KMS-11 (cell line): ENCODE measurements around the gene LHX5.

ENCODE experiments used
- H2AFZ ChIP-seq: fragments of 200-600 bp; sonication (generic); 2 replicates; pipeline ENCODE4 v1.6.1; 2016; ENCODE audit warnings: antibody characterized with exemption, mixed run types, low read depth
- H3K27ac ChIP-seq: fragments of 200-600 bp; sonication (generic); 2 replicates; pipeline ENCODE4 v1.6.1; 2016; ENCODE audit warnings: mild to moderate bottlenecking, mixed run types
- H3K27me3 ChIP-seq: fragments of 200-600 bp; sonication (generic); 2 replicates; pipeline ENCODE4 v1.6.1; 2017; ENCODE audit warnings: mild to moderate bottlenecking, low read depth, mixed run types, moderate library complexity; ENCODE audit not compliant: insufficient read depth
- H3K36me3 ChIP-seq: fragments of 200-600 bp; sonication (generic); 2 replicates; pipeline ENCODE4 v1.6.1; 2017; ENCODE audit warnings: mild to moderate bottlenecking, mixed run types; ENCODE audit not compliant: insufficient read depth
- H3K4me1 ChIP-seq: fragments of 200-600 bp; sonication (generic); 2 replicates; pipeline ENCODE4 v1.6.1; 2016; ENCODE audit warnings: mild to moderate bottlenecking, low read depth, mixed run types; ENCODE audit not compliant: poor library complexity, severe bottlenecking
- H3K4me2 ChIP-seq: fragments of 200-600 bp; sonication (generic); 2 replicates; pipeline ENCODE4 v1.7.0; 2016; ENCODE audit warnings: mild to moderate bottlenecking, mixed run types
- H3K4me3 ChIP-seq: fragments of 200-600 bp; sonication (generic); IDR thresholded peaks from 2 replicates; pipeline ENCODE4 v1.6.1; 2017; ENCODE audit warnings: low read depth, low read length, mixed read lengths; ENCODE audit not compliant: insufficient read depth
- H3K79me2 ChIP-seq: fragments of 200-600 bp; sonication (generic); 2 replicates; pipeline ENCODE4 v1.6.1; 2016; ENCODE audit warnings: low read depth, mixed run types; ENCODE audit not compliant: insufficient read depth
- H3K9ac ChIP-seq: fragments of 200-600 bp; sonication (generic); 2 replicates; pipeline ENCODE4 v1.6.1; 2016; ENCODE audit warnings: mild to moderate bottlenecking, mixed run types
- H4K20me1 ChIP-seq: fragments of 200-600 bp; sonication (generic); 2 replicates; pipeline ENCODE4 v1.6.1; 2016; ENCODE audit warnings: mild to moderate bottlenecking, mixed run types; ENCODE audit not compliant: insufficient read depth
- TF ChIP-seq, protein P1 (sequence below): fragments of 200-600 bp; sonication (generic); conservative IDR thresholded peaks from 2 replicates; pipeline ENCODE4 v1.6.1; 2017; ENCODE audit warnings: low read depth, mild to moderate bottlenecking, antibody characterized with exemption, low read length, moderate library complexity, mixed read lengths

LHX5 gene

DNA sequence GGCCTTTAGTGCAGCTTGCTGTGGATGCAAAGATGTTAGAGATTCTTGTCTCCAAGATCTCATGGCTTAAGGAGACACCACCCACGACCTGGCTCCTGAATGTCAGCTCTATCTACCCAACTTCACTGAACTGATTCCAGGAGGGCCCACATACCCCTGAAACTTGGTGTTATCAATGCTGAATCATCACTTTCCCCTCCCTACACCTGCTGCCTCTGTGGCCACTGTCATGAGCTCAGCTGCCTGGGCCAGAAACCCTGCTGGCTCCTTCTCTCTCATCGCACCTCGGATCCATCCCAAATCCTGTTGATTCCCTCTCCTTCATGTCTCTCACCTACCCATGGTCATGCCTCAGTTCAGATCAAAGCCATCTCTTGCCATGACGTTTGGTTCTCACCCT lies 15.1 kb upstream of the LHX5 start:
- no peaks in the 10 kb centered on the region for H3K27me3 ChIP-seq
- no peaks in the 10 kb centered on the region for H3K4me1 ChIP-seq
- no peaks in the 10 kb centered on the region for H3K36me3 ChIP-seq
- no peak overlapping the region for H3K4me2 ChIP-seq
- H3K4me3 ChIP-seq = no peak overlapping the region
- H4K20me1 ChIP-seq = no peaks in the 10 kb centered on the region
- TF ChIP-seq, protein P1, sequence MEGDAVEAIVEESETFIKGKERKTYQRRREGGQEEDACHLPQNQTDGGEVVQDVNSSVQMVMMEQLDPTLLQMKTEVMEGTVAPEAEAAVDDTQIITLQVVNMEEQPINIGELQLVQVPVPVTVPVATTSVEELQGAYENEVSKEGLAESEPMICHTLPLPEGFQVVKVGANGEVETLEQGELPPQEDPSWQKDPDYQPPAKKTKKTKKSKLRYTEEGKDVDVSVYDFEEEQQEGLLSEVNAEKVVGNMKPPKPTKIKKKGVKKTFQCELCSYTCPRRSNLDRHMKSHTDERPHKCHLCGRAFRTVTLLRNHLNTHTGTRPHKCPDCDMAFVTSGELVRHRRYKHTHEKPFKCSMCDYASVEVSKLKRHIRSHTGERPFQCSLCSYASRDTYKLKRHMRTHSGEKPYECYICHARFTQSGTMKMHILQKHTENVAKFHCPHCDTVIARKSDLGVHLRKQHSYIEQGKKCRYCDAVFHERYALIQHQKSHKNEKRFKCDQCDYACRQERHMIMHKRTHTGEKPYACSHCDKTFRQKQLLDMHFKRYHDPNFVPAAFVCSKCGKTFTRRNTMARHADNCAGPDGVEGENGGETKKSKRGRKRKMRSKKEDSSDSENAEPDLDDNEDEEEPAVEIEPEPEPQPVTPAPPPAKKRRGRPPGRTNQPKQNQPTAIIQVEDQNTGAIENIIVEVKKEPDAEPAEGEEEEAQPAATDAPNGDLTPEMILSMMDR = no peak
- H3K79me2 ChIP-seq = no peaks in the 10 kb centered on the region
- H3K9ac ChIP-seq = no peak overlapping the region
- H3K27ac ChIP-seq = no peak overlapping the region
- no peak overlapping the region for H2AFZ ChIP-seq

DNA sequence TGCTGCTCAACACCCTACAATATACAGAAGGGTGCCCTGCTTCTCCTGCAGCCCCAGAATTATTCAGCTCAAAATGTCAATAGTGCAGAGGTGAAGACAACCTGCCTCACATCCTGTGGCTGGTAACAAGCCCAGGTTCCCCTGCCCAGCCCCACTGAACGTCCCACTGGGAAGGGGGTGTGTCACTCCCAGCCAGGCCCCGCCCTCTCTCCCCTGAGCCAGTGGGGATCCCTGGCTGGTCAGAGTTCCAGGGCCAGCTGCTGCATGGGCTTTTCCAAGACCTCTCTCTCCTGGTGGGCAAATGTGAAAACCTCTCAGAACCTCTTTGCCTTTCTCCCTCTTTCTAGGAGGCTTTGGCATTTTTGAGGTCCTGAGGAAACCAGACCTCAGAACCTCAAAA lies 13.7 kb upstream of the LHX5 start:
- Histone ChIP-seq H3K9ac (no peak overlapping the region), H3K4me2 (no peak overlapping the region), H3K4me1 (no peaks in the 10 kb centered on the region), H3K79me2 (no peaks in the 10 kb centered on the region), H3K4me3 (no peak overlapping the region), H3K27me3 (no peaks in the 10 kb centered on the region), H3K36me3 (no peaks in the 10 kb centered on the region), H2AFZ (no peak overlapping the region), H4K20me1 (no peaks in the 10 kb centered on the region), H3K27ac (no peak overlapping the region)
- TF ChIP-seq, protein P1 = no peak

DNA sequence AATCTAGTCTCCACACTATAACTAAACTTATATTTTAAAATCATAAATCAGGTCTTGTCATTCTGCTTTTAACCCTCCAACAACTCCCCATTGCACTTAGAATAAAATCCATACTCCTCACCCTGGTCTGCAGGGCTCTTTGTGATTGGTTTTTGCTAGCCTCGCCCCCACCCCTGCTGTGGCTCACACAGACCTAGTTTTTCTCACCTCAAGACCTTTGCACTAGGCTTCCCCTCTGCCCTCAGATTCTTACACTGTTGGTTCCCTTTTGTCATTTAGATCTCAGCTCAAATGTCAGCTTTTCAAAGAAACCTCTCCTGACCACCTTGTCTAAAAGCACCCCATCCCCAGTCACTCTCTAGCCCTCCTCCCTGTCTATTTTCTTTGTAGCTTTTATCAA lies 10.7 kb upstream of the LHX5 start:
- Histone ChIP-seq H3K4me1 (no peaks in the 10 kb centered on the region), H3K9ac (no peak overlapping the region), H3K4me3 (no peak overlapping the region), H3K27ac (no peak overlapping the region), H3K79me2 (no peaks in the 10 kb centered on the region), H3K27me3 (no peaks in the 10 kb centered on the region; the same call in 1 of the 2 replicates), H3K36me3 (no peaks in the 10 kb centered on the region), H4K20me1 (no peaks in the 10 kb centered on the region), H3K4me2 (no peak overlapping the region), H2AFZ (no peak overlapping the region)
- TF ChIP-seq, protein P1 = no peak

DNA sequence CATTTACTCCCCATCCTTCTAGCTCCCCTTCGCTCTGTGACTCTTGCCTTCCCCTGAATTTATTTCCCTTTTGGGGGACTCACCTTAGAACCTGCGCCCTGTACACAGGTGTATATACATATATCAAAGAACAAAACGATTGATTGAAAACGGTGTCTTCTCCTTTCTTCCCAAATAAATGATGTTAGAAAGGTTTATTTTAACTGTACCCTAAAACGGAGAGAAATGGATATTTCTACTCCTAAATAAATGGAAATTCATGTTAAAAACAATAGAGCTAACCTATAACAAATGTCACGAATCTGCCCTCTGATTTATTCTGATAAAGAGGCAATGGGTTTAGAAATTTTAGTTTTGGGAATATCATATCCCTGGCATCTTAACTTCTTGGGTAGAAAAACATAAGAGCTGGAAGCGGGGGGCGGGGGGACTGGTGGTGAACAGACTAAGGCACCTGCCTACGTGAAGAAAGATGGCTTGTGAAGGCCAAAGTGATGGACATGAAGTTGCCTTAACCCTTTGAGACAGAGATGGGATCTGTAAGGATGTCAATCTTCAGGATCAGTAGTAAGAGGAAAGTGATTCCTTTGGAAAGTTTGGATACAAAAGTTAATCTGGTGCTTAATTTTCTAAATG lies 8.8 kb upstream of the LHX5 start:
- Histone ChIP-seq H3K4me1 (no peaks in the 10 kb centered on the region), H3K36me3 (no peaks in the 10 kb centered on the region), H3K9ac (no peak overlapping the region), H4K20me1 (no peaks in the 10 kb centered on the region), H3K27ac (no peak overlapping the region), H2AFZ (no peak overlapping the region), H3K4me2 (no peak overlapping the region), H3K27me3 (no peaks in the 10 kb centered on the region; the same call in 1 of the 2 replicates), H3K4me3 (no peak overlapping the region), H3K79me2 (no peaks in the 10 kb centered on the region)
- TF ChIP-seq, protein P1 = no peak
